HUES64 (cell line): ENCODE measurements around the gene HIPK3.

Experiments
- H3K27ac ChIP-seq: 2 replicates; pipeline ENCODE4 v1.7.0; 2013; ENCODE audit warnings: low read depth, low read length, inconsistent platforms
- H3K27me3 ChIP-seq: 2 replicates; pipeline ENCODE4 v1.6.1; 2013; ENCODE audit warnings: mild to moderate bottlenecking, low read length; ENCODE audit not compliant: insufficient read depth
- H3K36me3 ChIP-seq: 2 replicates; pipeline ENCODE4 v1.6.1; 2013; ENCODE audit warnings: mild to moderate bottlenecking, low read length; ENCODE audit not compliant: insufficient read depth
- H3K4me1 ChIP-seq: 2 replicates; pipeline ENCODE4 v1.6.1; 2013; ENCODE audit warnings: mild to moderate bottlenecking, low read length, moderate library complexity; ENCODE audit not compliant: insufficient read depth
- H3K4me3 ChIP-seq: 2 replicates; pipeline ENCODE4 v1.5.1; 2013; ENCODE audit warnings: mild to moderate bottlenecking, low read length, moderate library complexity
- H3K9ac ChIP-seq: 2 replicates; pipeline ENCODE4 v1.6.1; 2013; ENCODE audit warnings: mild to moderate bottlenecking, low read depth, low read length
- H3K9me3 ChIP-seq: 2 replicates; pipeline ENCODE4 v1.6.1; 2013; ENCODE audit warnings: low read depth, low read length; ENCODE audit not compliant: insufficient read depth
- WGBS: fragments of 150-250, 120-280 bp; methylation state at CpG from one replicate; pipeline ENCODE4 v1.1.7; 2013; ENCODE audit warnings: missing lambda C conversion rate; 5-methylcytosine and 5-hydroxymethylcytosine counted together

HIPK3 gene

DNA sequence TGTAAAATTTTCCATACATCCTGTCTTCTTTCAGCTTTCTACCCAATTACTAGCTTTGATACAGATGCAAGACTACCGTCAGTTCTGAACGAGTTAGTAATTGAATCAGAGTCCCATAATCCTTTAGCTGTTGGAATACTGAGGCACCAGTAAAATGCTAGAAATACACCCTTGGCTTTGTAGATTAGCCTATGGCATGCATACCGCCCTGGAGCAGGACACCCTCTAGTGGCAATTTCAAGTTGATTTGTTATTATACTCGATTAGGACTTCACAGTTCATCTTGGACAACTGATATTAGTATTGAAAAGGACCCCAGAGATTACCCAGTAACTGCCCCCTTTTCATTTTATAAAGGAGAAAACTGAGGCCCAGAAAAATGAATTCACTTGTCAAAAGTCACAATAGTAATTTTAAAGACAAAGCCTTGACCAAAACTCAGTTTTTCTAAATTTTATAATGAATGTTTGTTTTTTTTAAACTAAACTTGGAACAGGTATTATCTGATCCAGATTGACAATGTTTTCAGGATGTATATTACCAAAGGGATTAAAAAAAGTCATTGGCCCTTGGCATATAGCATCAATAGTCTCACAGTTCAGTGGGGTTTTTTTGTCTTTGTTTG is 72.6 kb downstream of the HIPK3 start:
- WGBS: 64% methylated on average over 4 of the region's 4 CpGs

GRCh38 chr11:33333816-33334215 is 76.6 kb downstream of the HIPK3 start:
- Histone ChIP-seq H3K36me3 (peaks cover 7% of the 10 kb centered on the region; the same call in 1 of the 2 replicates), H3K9me3 (no peaks in the 10 kb centered on the region), H3K27ac (no peak overlapping the region), H3K4me1 (no peaks in the 10 kb centered on the region), H3K4me3 (no peak overlapping the region), H3K27me3 (no peaks in the 10 kb centered on the region), H3K9ac (no peak overlapping the region)
- WGBS: 98% methylated on average over 2 of the region's 2 CpGs

More for the DNA sequence above, 72.6 kb downstream of the HIPK3 start:
- Histone ChIP-seq H3K4me1 (no peaks in the 10 kb centered on the region), H3K4me3 (no peak overlapping the region), H3K9me3 (no peaks in the 10 kb centered on the region), H3K9ac (no peak overlapping the region), H3K27me3 (no peaks in the 10 kb centered on the region), H3K36me3 (peaks cover 3% of the 10 kb centered on the region; the same call in 1 of the 2 replicates), H3K27ac (no peak overlapping the region)

DNA sequence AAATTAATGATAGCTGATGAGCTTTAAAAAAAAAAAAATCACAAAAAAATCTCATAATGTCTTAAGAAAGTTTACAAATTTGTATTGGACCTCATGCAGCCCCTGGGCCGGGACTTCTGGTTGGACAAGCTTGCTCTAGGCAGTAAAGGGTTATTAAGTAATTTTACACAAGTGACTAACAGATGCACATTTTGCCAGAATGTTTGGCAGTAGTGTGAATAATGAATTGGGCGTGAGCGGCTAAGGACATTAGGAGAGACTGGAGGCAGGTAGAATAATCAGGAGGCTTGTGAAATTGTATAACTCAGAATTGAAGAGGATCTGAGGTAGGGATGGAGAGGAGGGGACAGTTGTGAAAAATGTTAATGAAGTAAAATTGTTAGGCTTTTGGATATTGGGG is 77.4 kb downstream of the HIPK3 start:
- H3K27ac ChIP-seq: no peak overlapping the region
- 91% methylated on average over 3 of the region's 3 CpGs for WGBS
- no peaks in the 10 kb centered on the region for H3K27me3 ChIP-seq

GRCh38 chr11:33339247-33339646 is 82.1 kb downstream of the HIPK3 start:
- Histone ChIP-seq H3K36me3 (peaks cover 42% of the 10 kb centered on the region), H3K4me1 (no peaks in the 10 kb centered on the region), H3K9me3 (no peaks in the 10 kb centered on the region), H3K4me3 (no peak overlapping the region), H3K27ac (no peak overlapping the region), H3K27me3 (no peaks in the 10 kb centered on the region), H3K9ac (no peak overlapping the region)
- 92% methylated on average over 1 of the region's 1 CpG for WGBS

More for the DNA sequence above, 77.4 kb downstream of the HIPK3 start:
- Histone ChIP-seq H3K9me3 (no peaks in the 10 kb centered on the region), H3K4me3 (no peak overlapping the region), H3K36me3 (peaks cover 15% of the 10 kb centered on the region), H3K9ac (no peak overlapping the region), H3K4me1 (no peaks in the 10 kb centered on the region)

GRCh38 chr11:33344611-33345010 is 87.4 kb downstream of the HIPK3 start:
- Histone ChIP-seq H3K27me3 (no peaks in the 10 kb centered on the region), H3K4me3 (no peak overlapping the region), H3K4me1 (no peaks in the 10 kb centered on the region), H3K27ac (no peak overlapping the region), H3K9me3 (no peaks in the 10 kb centered on the region), H3K36me3 (peaks cover 59% of the 10 kb centered on the region), H3K9ac (no peak overlapping the region)
- no CpG with 5 or more reads among the region's 2 CpGs for WGBS

- peaks cover 62% of the 10 kb centered on the region for H3K36me3 ChIP-seq
- no peaks in the 10 kb centered on the region for H3K4me1 ChIP-seq
- WGBS: 97% methylated on average over 2 of the region's 2 CpGs
- no peak overlapping the region for H3K9ac ChIP-seq
- H3K4me3 ChIP-seq: no peak overlapping the region
- H3K9me3 ChIP-seq: no peaks in the 10 kb centered on the region
- no peaks in the 10 kb centered on the region for H3K27me3 ChIP-seq
- no peak overlapping the region for H3K27ac ChIP-seq
Measured at GRCh38 chr11:33347490-33348125, 90.4 kb downstream of the HIPK3 start.

GRCh38 chr11:33350287-33350686 is 93.1 kb downstream of the HIPK3 start:
- no peak overlapping the region for H3K9ac ChIP-seq
- H3K27ac ChIP-seq: no peak overlapping the region
- H3K9me3 ChIP-seq: no peaks in the 10 kb centered on the region
- no peaks in the 10 kb centered on the region for H3K27me3 ChIP-seq
- H3K36me3 ChIP-seq: peaks cover 83% of the 10 kb centered on the region
- no peak overlapping the region for H3K4me3 ChIP-seq
- 93% methylated on average over 4 of the region's 4 CpGs for WGBS
- no peaks in the 10 kb centered on the region for H3K4me1 ChIP-seq

DNA sequence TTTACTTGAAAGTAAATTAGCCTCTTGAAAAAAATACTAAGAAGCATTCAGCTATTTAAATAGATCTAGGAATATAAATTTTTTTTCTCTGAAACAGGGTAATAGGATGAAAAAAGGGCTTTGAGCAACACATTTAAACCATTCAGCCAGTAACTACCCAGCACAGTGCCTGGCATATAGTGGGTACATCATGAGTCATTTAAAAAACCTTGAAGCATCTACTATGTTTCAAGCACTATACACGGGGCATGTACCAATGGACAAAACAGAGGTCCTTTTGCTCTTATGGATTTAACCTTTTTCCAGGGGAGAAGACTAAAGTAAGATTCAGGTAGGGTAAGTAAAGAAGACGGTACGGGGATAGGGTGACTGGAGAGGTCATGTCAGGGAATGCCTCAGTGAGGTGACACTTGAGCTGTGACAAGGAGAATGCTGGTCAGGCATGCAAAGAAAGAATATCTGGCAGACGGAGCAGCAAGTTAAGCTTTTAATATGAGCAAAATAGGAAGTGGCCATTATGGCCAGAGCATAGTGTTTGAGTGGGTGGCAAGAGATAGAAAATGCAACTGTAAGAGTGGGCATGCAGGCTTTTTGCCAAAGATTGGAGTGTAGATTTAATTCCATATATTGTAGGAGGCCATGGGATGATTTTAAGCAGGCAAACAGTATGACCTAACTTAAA is 101.1 kb downstream of the HIPK3 start:
- WGBS: 91% methylated on average over 4 of the region's 4 CpGs
- no peaks in the 10 kb centered on the region for H3K9me3 ChIP-seq
- H3K9ac ChIP-seq: no peak overlapping the region
- peaks cover 20% of the 10 kb centered on the region for H3K36me3 ChIP-seq
- H3K4me3 ChIP-seq: no peak overlapping the region
- H3K4me1 ChIP-seq: no peaks in the 10 kb centered on the region
- H3K27me3 ChIP-seq: no peaks in the 10 kb centered on the region
- H3K27ac ChIP-seq: no peak overlapping the region

GRCh38 chr11:33360642-33361041 is 103.5 kb downstream of the HIPK3 start:
- no peak overlapping the region for H3K4me3 ChIP-seq
- no peaks in the 10 kb centered on the region for H3K4me1 ChIP-seq
- H3K36me3 ChIP-seq: no peaks in the 10 kb centered on the region
- no peaks in the 10 kb centered on the region for H3K27me3 ChIP-seq
- H3K9ac ChIP-seq: no peak overlapping the region
- WGBS: 93% methylated on average over 4 of the region's 4 CpGs
- H3K9me3 ChIP-seq: no peaks in the 10 kb centered on the region
- H3K27ac ChIP-seq: no peak overlapping the region

- WGBS: 40% methylated on average over 6 of the region's 6 CpGs
- Histone ChIP-seq H3K4me1 (no peaks in the 10 kb centered on the region), H3K9ac (no peak overlapping the region), H3K9me3 (no peaks in the 10 kb centered on the region), H3K36me3 (no peaks in the 10 kb centered on the region), H3K27me3 (no peaks in the 10 kb centered on the region), H3K27ac (no peak overlapping the region), H3K4me3 (no peak overlapping the region)
Measured at GRCh38 chr11:33362051-33362910, 105.1 kb downstream of the HIPK3 start.

DNA sequence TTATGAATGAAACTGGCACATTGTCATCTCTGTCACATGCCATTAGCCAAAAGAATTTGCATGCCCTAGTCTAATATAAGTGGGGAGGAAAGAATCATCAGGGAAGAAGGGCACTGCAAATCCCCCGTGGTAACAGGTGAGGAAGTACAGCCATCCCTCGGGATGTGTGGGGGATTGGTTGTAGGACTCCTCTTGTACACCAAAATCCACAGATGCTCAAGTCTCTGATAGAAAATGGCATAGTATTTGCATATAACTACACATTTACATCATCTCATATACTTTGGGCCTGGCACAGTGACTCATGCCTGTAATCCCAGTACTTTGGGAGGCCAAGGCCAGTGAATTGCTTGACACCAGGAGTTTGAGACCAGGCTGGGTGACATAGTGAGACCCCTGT is 109.7 kb downstream of the HIPK3 start:
- 83% methylated on average over 2 of the region's 2 CpGs for WGBS
- peaks cover under 1% of the 10 kb centered on the region; the same call in 1 of the 2 replicates for H3K4me1 ChIP-seq

More for the DNA sequence above, 109.7 kb downstream of the HIPK3 start:
- no peak overlapping the region for H3K9ac ChIP-seq
- no peaks in the 10 kb centered on the region for H3K27me3 ChIP-seq
- no peak overlapping the region for H3K4me3 ChIP-seq
- H3K9me3 ChIP-seq: no peaks in the 10 kb centered on the region
- H3K27ac ChIP-seq: no peak overlapping the region
- H3K36me3 ChIP-seq: no peaks in the 10 kb centered on the region
